Measurements from ENCODE around the gene ZBTB25.

Gene ZBTB25

GRCh38 chr14:64525354-64525753 is 21.7 kb upstream of the ZBTB25 start:
- peaks cover 33% of the 10 kb centered on the region; the same call in 1 of the 2 replicates for H3F3A ChIP-seq (ENCODE audit: insufficient read depth)
- peaks cover 40% of the 10 kb centered on the region for H3K36me3 ChIP-seq (ENCODE audit: low read length)
- TF ChIP-seq EZH2phosphoT487 (conservative IDR thresholded peaks at IDR 0.05; ENCODE audit: low read length) = no peak
- no peak for TF ChIP-seq CTCF (IDR thresholded peaks at IDR 0.05; ENCODE audit: insufficient read depth, low read length, poor library complexity, severe bottlenecking)
- no peak overlapping the region for H3K4me3 ChIP-seq (ENCODE audit: insufficient read depth, low read length, poor library complexity, severe bottlenecking)
- no peak overlapping the region for H3K9ac ChIP-seq (ENCODE audit: low read length)
- peaks cover 43% of the 10 kb centered on the region for H4K20me1 ChIP-seq (ENCODE audit: low read depth, low read length)
- H3K9me2 ChIP-seq (replicated peaks; ENCODE audit: insufficient read depth, low read length) = no peaks in the 10 kb centered on the region
- no peak overlapping the region for H3K4me2 ChIP-seq (ENCODE audit: low read depth, low read length, poor library complexity, severe bottlenecking)
- no peaks in the 10 kb centered on the region for H3K9me3 ChIP-seq (ENCODE audit: insufficient read depth, low read length)
- H3K27ac ChIP-seq (ENCODE audit: low read depth, low read length) = no peak overlapping the region
- no peak overlapping the region for H2AFZ ChIP-seq (ENCODE audit: low read depth, low read length, severe bottlenecking)
- H3K27me3 ChIP-seq (ENCODE audit: low read length) = no peaks in the 10 kb centered on the region
- H3K79me2 ChIP-seq (ENCODE audit: insufficient read depth, low read length) = peaks cover 37% of the 10 kb centered on the region

GRCh38 chr14:64522591-64523355 is 19.1 kb upstream of the ZBTB25 start:
- H3K4me2 ChIP-seq (ENCODE audit: low read depth, low read length, poor library complexity, severe bottlenecking) = no peak overlapping the region
- H3K79me2 ChIP-seq (ENCODE audit: insufficient read depth, low read length) = peaks cover 63% of the 10 kb centered on the region
- no peak overlapping the region for H3K4me3 ChIP-seq (ENCODE audit: insufficient read depth, low read length, poor library complexity, severe bottlenecking)
- H3F3A ChIP-seq (ENCODE audit: insufficient read depth) = peaks cover 24% of the 10 kb centered on the region; the same call in 1 of the 2 replicates
- H2AFZ ChIP-seq (ENCODE audit: low read depth, low read length, severe bottlenecking) = no peak overlapping the region
- H3K27ac ChIP-seq (ENCODE audit: low read depth, low read length) = no peak overlapping the region
- TF ChIP-seq CTCF (IDR thresholded peaks at IDR 0.05; ENCODE audit: insufficient read depth, low read length, poor library complexity, severe bottlenecking) (no peak), EZH2phosphoT487 (conservative IDR thresholded peaks at IDR 0.05; ENCODE audit: low read length) (no peak)
- no peaks in the 10 kb centered on the region for H3K9me3 ChIP-seq (ENCODE audit: insufficient read depth, low read length)
- H4K20me1 ChIP-seq (ENCODE audit: low read depth, low read length) = peaks cover 45% of the 10 kb centered on the region
- no peak overlapping the region for H3K9ac ChIP-seq (ENCODE audit: low read length)
- H3K27me3 ChIP-seq (ENCODE audit: low read length) = no peaks in the 10 kb centered on the region
- no peaks in the 10 kb centered on the region for H3K9me2 ChIP-seq (replicated peaks; ENCODE audit: insufficient read depth, low read length)
- peaks cover 40% of the 10 kb centered on the region for H3K36me3 ChIP-seq (ENCODE audit: low read length)

GRCh38 chr14:64520699-64521098 is 17.1 kb upstream of the ZBTB25 start:
- peaks cover 57% of the 10 kb centered on the region for H4K20me1 ChIP-seq (ENCODE audit: low read depth, low read length)
- no peak overlapping the region for H3K27ac ChIP-seq (ENCODE audit: low read depth, low read length)
- H3K9me2 ChIP-seq (replicated peaks; ENCODE audit: insufficient read depth, low read length) = no peaks in the 10 kb centered on the region
- H3K4me2 ChIP-seq (ENCODE audit: low read depth, low read length, poor library complexity, severe bottlenecking) = no peak overlapping the region
- H3K79me2 ChIP-seq (ENCODE audit: insufficient read depth, low read length) = peaks cover 84% of the 10 kb centered on the region
- H2AFZ ChIP-seq (ENCODE audit: low read depth, low read length, severe bottlenecking) = no peak overlapping the region
- H3K9ac ChIP-seq (ENCODE audit: low read length) = no peak overlapping the region
- H3K9me3 ChIP-seq (ENCODE audit: insufficient read depth, low read length) = no peaks in the 10 kb centered on the region
- H3K4me3 ChIP-seq (ENCODE audit: insufficient read depth, low read length, poor library complexity, severe bottlenecking) = no peak overlapping the region
- H3K36me3 ChIP-seq (ENCODE audit: low read length) = peaks cover 45% of the 10 kb centered on the region
- H3F3A ChIP-seq (ENCODE audit: insufficient read depth) = peaks cover 28% of the 10 kb centered on the region; the same call in 1 of the 2 replicates
- TF ChIP-seq EZH2phosphoT487 (conservative IDR thresholded peaks at IDR 0.05; ENCODE audit: low read length) (no peak), CTCF (IDR thresholded peaks at IDR 0.05; ENCODE audit: insufficient read depth, low read length, poor library complexity, severe bottlenecking) (no peak)
- no peaks in the 10 kb centered on the region for H3K27me3 ChIP-seq (ENCODE audit: low read length)
